ENCODE data around the gene GGA2.

DNA sequence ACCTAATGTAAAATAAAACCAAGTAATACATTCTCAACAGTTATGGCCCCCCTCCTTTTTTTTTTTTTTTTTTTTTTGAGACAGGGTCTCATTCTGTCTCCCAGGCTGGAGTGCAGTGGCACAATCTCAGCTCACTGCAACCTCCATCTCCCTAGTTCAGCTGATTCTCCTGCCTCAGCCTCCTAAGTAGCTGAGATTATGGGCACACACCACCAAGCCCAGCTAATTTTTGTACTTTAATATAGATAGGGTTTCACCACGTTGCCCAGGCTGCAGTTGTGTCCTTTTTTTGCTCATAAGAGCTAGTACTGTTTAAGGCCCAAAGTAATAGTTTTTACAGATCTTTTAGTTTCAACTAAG is 28.6 kb upstream of the GGA2 start:
- TF ChIP-seq CTCF (IDR thresholded peaks at IDR 0.05; ENCODE audit: insufficient read depth, low read length, poor library complexity, severe bottlenecking) (no peak), EZH2phosphoT487 (conservative IDR thresholded peaks at IDR 0.05; ENCODE audit: low read length) (no peak)

Measured in SU-DHL-6 (cell line).